ENCODE measurements around the gene SREBF1. TPM values are rescaled to one million over a fixed set of nuclear protein-coding genes. Genes with fewer than 3 reads are reported as not detected.

The SREBF1 gene
- total and polyA plus RNA-seq, 2 of the 8 experiments (the other 6 are each of a cell fraction or from before 2014, with no cell fraction given), result 28.6 to 70.8 TPM

DNA sequence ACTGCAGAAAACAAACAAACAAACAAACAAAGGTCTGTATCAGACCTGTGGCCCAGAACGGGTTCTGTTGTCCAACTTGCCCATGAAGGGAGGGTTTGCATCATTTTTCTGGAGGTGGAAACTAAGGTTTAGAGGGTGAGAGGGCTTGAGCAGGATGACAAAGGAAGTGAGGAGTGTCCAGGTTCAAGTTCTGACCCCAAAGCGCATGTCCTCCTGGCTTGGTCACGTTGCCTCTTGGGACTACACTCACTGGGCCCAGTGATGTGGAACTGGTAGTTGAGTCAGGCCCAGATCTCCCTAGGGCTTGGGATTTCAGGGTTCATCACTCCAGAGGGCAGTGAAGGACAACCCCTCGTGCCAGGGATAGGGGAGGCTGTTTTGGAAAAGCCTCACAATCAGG is 1.8 kb downstream of the SREBF1 start:
- no peak overlapping the region for H2BK5ac ChIP-seq (ENCODE audit: low read depth, low read length)
- no peaks in the 10 kb centered on the region for H3K9me3 ChIP-seq (ENCODE audit: insufficient read depth in 2 of 2, low read depth in 1 of 2, low read length in 1 of 2)
- H3K79me1 ChIP-seq (ENCODE audit: low read depth, low read length), result peaks cover 21% of the 10 kb centered on the region
- no peaks in the 10 kb centered on the region for H3K27me3 ChIP-seq (replicated peaks in 1 of 4; ENCODE audit: control insufficient read depth in 3 of 4, extremely low read depth in 1 of 4, insufficient read depth in 3 of 4, low read length in 3 of 4)
- H3K4me1 ChIP-seq (replicated peaks in 1 of 4; ENCODE audit: control insufficient read depth in 3 of 4, insufficient read depth in 4 of 4, low read length in 3 of 4), result peaks cover 14 to 38% (median 30%) of the 10 kb centered on the region in 4 experiments
- H3K23ac ChIP-seq (ENCODE audit: insufficient read length), result no peak overlapping the region
- peak overlapping the region; percentile 98 for H2BK15ac ChIP-seq (ENCODE audit: low read length)
- peaks cover 0 to 13% (median 2%) of the 10 kb centered on the region in 4 experiments; a peak in 5 of 8 replicates for H3K36me3 ChIP-seq (ENCODE audit: control insufficient read depth in 2 of 4, insufficient read depth in 4 of 4, low read length in 3 of 4)
- H4K20me1 ChIP-seq (replicated peaks in 1 of 2; ENCODE audit: control insufficient read depth in 1 of 2, insufficient read depth in 2 of 2, low read length in 2 of 2), result peaks cover 30 to 35% of the 10 kb centered on the region in 2 experiments
- ChIA-PET CTCF (ENCODE audit: partially characterized antibody) (interaction anchor here (1.4 to 6.6 kb wide), 4 partner anchors 13 to 23 kb away, joined by 3 to 66 read pairs (median 22); no protein-coding TSS in a partner anchor), POLR2A (ENCODE audit: partially characterized antibody) (interaction anchor here (1.1 to 18.4 kb wide), 4 partner anchors 10 to 86 kb away, joined by 3 to 532 read pairs (median 16); no protein-coding TSS in a partner anchor)
- no peak overlapping the region for H3K56ac ChIP-seq (replicated peaks; ENCODE audit: insufficient read length, low read depth, low read length)
- H2BK12ac ChIP-seq (ENCODE audit: low read depth, low read length), result peak overlapping the region; percentile 97; the same call in 1 of the 2 replicates
- no peak overlapping the region for H3K14ac ChIP-seq (ENCODE audit: insufficient read length)
- peak overlapping the region; percentile 89; the same call in 1 of the 2 replicates for H2AK5ac ChIP-seq (ENCODE audit: low read depth, low read length)
- H3K9ac ChIP-seq (replicated peaks in 1 of 4; ENCODE audit: extremely low read depth in 1 of 4, low read depth in 3 of 4, low read length in 3 of 4), result 0 out of 7 replicates have a peak overlapping the region, but pooled peaks of 1 of the 4 experiments have one; percentile 4
- H3K23me2 ChIP-seq (ENCODE audit: low read depth, low read length), result peaks cover 11% of the 10 kb centered on the region
- peak overlapping the region in 1 of 2 experiments; percentile 86; a peak in 1 of 4 replicates for H3K4me2 ChIP-seq (ENCODE audit: insufficient read depth in 1 of 2, low read depth in 2 of 2, low read length in 2 of 2)
- no peak overlapping the region for H2AFZ ChIP-seq (ENCODE audit: low read length)
- no peak for DNase-seq (ENCODE audit: low read depth in 1 of 2, low spot score in 2 of 2)
- no peak overlapping the region for H2BK120ac ChIP-seq (replicated peaks; ENCODE audit: low read depth, low read length)
- no peak overlapping the region for H4K8ac ChIP-seq (ENCODE audit: extremely low read depth, insufficient read depth, low read length)
- H4K5ac ChIP-seq (ENCODE audit: insufficient read length, low read depth, low read length), result no peak overlapping the region
- no peak for FAIRE-seq
- H3K4me3 ChIP-seq (ENCODE audit: extremely low read depth in 1 of 4, insufficient read depth in 2 of 4, low read depth in 3 of 4, low read length in 4 of 4), result peak overlapping the region in 1 of 4 experiments; percentile 81; a peak in 1 of 8 replicates
- H3K4ac ChIP-seq (replicated peaks; ENCODE audit: insufficient read length, low read depth, low read length), result no peak overlapping the region
- peak overlapping the region; percentile 67 for H2BK20ac ChIP-seq (ENCODE audit: low read length)
- H3K18ac ChIP-seq (ENCODE audit: extremely low read depth, low read length), result no peak overlapping the region
- WGBS, 2 experiments (ENCODE audit: extremely low coverage in 1 of 2, insufficient coverage in 1 of 2, insufficient read length in 1 of 2, insufficient replicate concordance in 2 of 2, low coverage in 1 of 2, low lambda C conversion rate in 2 of 2, missing lambda C conversion rate in 1 of 2), result 92% methylated on average over 4 of the region's 4 CpGs; no CpG with 5 or more reads in 1 of the 2 experiments
- peaks cover 35 to 56% of the 10 kb centered on the region in 2 experiments for H3K79me2 ChIP-seq (ENCODE audit: control insufficient read depth in 1 of 2, insufficient read depth in 2 of 2, low read length in 2 of 2)
- no peak overlapping the region for H3K27ac ChIP-seq (ENCODE audit: low read depth, low read length)
- H4K91ac ChIP-seq (replicated peaks; ENCODE audit: insufficient read length, low read length), result no peak overlapping the region
- no peak for TF ChIP-seq EZH2 (IDR thresholded peaks at IDR 0.05; ENCODE audit: low read depth, low read length, severe bottlenecking)
- TF ChIP-seq TAF7 (optimal IDR thresholded peaks at IDR 0.05; ENCODE audit: borderline replicate concordance, low read depth, low read length), result no peak
- TF ChIP-seq GABPA (IDR thresholded peaks at IDR 0.05; ENCODE audit: borderline replicate concordance, insufficient read depth, low read length), result no peak
- TF ChIP-seq SUZ12 (IDR thresholded peaks at IDR 0.05; ENCODE audit: low read length), result no peak
- no peak for TF ChIP-seq RBBP5 (IDR thresholded peaks at IDR 0.05; ENCODE audit: borderline replicate concordance, low read depth, low read length)
- TF ChIP-seq RFX5 (IDR thresholded peaks at IDR 0.05; ENCODE audit: borderline replicate concordance, low read depth, low read length), result no peak
- TF ChIP-seq HDAC6 (IDR thresholded peaks at IDR 0.05; ENCODE audit: low read depth, low read length), result no peak
- no peak for TF ChIP-seq TEAD4 (IDR thresholded peaks at IDR 0.05; ENCODE audit: low read depth, low read length)
- TF ChIP-seq BCL11A (IDR thresholded peaks at IDR 0.05; ENCODE audit: low read depth in 2 of 2, low read length in 2 of 2), result no peak
- TF ChIP-seq POLR2AphosphoS5 (IDR thresholded peaks at IDR 0.05; ENCODE audit: low read depth, low read length), result no peak
- no peak for TF ChIP-seq EP300 (IDR thresholded peaks at IDR 0.05; ENCODE audit: borderline replicate concordance in 1 of 2, low read depth in 2 of 2, low read length in 2 of 2)
- TF ChIP-seq CBX5 (IDR thresholded peaks at IDR 0.05; ENCODE audit: low read depth, low read length), result no peak
- no peak for TF ChIP-seq PHF8 (conservative IDR thresholded peaks at IDR 0.05; ENCODE audit: low read depth, low read length)
